NB4 (cell line): Measurements from ENCODE around the gene IGSF9B.

Experiments
- DNase-seq: peaks from one replicate; pipeline ENCODE4 v3.0.0; 2010; ENCODE audit warnings: low read depth
- H3K4me3 ChIP-seq: one replicate; pipeline ENCODE4 v1.5.1; 2011; ENCODE audit warnings: mild to moderate bottlenecking, low read depth, low read length, moderate library complexity
- CTCF ChIP-seq: IDR thresholded peaks from one replicate; pipeline ENCODE4 v1.5.1; 2012; ENCODE audit warnings: low read depth, low read length
- MAX ChIP-seq: IDR thresholded peaks from 2 replicates; pipeline ENCODE4 v1.6.1; 2011; ENCODE audit warnings: low read depth, low read length
- MYC ChIP-seq: IDR thresholded peaks from 2 replicates; pipeline ENCODE4 v1.6.1; 2011; ENCODE audit warnings: low read depth, low read length
- POLR2A ChIP-seq: IDR thresholded peaks from 2 replicates; pipeline ENCODE4 v1.6.1; 2011; ENCODE audit warnings: mild to moderate bottlenecking; ENCODE audit not compliant: insufficient read length; ENCODE audit errors: extremely low read depth

IGSF9B gene

GRCh38 chr11:133992121-133992520, 35.4 kb upstream of the IGSF9B start:
- H3K4me3 ChIP-seq = no peak overlapping the region
- TF ChIP-seq MYC = no peak
- TF ChIP-seq MAX = no peak
- TF ChIP-seq CTCF = no peak
- no peak for TF ChIP-seq POLR2A
- DNase-seq = no peak

GRCh38 chr11:133991101-133991500, 34.3 kb upstream of the IGSF9B start:
- no peak for TF ChIP-seq MYC
- TF ChIP-seq MAX = peak; percentile 12; the same call in 1 of the 2 replicates
- DNase-seq = peak; percentile 49
- no peak overlapping the region for H3K4me3 ChIP-seq

DNA sequence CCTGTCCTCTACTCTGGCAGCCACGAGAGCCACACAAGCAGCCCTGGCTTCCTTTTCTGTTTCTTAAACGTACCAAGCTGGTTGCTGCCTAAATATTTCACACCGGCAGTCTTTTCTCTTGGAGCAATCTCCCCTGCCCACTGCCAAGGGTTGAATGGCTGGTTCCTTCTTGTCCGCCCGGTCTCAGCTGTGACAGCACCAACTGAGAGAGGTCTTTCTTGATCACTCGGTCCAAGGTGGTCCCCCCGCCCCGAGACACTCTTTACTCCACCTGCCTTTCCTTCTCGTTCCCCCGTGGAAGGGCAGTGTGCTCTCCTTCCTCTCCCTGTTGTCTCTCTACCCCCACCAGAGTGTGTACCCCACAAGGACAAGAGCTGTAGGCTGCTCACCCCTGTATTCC, 33.7 kb upstream of the IGSF9B start:
- no peak for DNase-seq
- TF ChIP-seq POLR2A (no peak), MYC (no peak), MAX (no peak), CTCF (no peak)
- no peak overlapping the region for H3K4me3 ChIP-seq

DNA sequence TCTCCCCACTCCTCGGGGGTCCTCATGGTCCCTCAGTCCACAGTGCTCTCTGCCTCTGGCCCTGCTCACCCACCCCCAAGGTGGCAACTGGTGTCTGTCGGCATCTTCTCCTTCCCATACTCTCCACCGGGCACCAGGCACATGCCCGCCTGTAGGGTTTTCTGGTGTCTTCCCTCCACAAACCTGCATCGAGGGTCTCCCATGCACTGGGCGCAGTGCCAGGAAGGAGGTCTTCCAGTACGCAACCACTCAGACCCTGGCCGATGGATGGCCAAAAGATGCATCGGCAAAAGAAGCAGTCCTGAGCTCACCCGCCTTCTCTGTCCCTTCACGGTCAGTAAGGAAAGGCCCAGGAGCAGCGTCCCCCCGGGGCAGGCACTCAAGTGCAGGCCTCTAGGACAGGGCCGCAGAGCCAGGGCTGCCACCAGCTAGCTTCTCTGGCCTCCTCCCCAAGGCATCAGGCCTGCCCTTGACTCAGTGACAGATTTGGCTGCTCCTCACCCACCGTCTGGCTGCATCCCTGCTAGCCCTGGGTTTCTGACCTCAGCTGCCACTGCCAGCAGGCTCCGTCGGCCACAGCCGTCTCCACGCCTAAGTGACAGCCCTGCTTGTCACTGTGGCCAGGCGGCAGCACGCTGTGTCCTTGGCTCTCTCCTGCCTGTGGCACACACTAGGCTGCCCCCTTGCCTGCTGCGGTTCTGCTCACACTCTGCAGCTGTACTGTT, 32.1 kb upstream of the IGSF9B start:
- H3K4me3 ChIP-seq = no peak overlapping the region
- no peak for DNase-seq
- TF ChIP-seq POLR2A (no peak), CTCF (no peak), MAX (no peak), MYC (no peak)

DNA sequence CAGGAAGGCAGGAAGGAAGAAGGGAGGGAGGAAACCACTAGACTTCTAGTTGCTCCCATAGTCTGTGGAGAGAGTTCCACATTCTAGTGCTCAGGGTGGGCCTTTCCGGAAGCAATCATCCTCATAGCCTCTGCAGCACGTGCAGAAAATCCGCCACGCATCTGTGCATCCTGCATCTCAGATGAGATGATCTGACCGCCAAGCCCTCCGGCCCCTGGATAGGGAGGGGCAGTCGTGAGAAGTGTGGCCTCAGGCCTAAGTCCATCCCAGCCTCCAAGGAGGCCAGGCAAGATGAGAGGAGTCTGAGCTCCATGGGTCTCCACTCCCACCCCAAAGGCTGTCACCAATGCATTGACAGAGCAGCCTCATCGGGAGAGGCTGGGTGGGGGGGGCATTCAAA, 30.4 kb upstream of the IGSF9B start:
- DNase-seq = no peak
- TF ChIP-seq MAX (no peak), CTCF (no peak), MYC (no peak), POLR2A (no peak)
- H3K4me3 ChIP-seq = no peak overlapping the region

- DNase-seq = no peak
- H3K4me3 ChIP-seq = no peak overlapping the region
- no peak for TF ChIP-seq MYC
- no peak for TF ChIP-seq POLR2A
- no peak for TF ChIP-seq CTCF
- TF ChIP-seq MAX = no peak
Observed at GRCh38 chr11:133985981-133986944, 29.5 kb upstream of the IGSF9B start.
